ENCODE measurements around the gene REEP1. TPM values are rescaled to one million over a fixed set of nuclear protein-coding genes. Genes with fewer than 3 reads are reported as not detected.

REEP1 gene
- polyA plus RNA-seq, 2 of the 4 experiments (the other 2 are of a cell fraction), result 0.30 to 0.45 TPM

GRCh38 chr2:86260978-86261377, 76.4 kb downstream of the REEP1 start:
- ChIA-PET CTCF (no interaction called here), POLR2A (no interaction called here)
- H3K4me1 ChIP-seq, result no peaks in the 10 kb centered on the region
- no peak overlapping the region for H3K27ac ChIP-seq
- H3K4me3 ChIP-seq, result no peak overlapping the region
- WGBS (ENCODE audit: missing lambda C conversion rate), result 63% methylated on average over 2 of the region's 2 CpGs
- no peak for DNase-seq (ENCODE audit: low read depth in 1 of 2, low spot score in 1 of 2)
- H3K9me3 ChIP-seq, result peaks cover 2% of the 10 kb centered on the region; the same call in 1 of the 3 replicates
- no peak overlapping the region for H3K4me2 ChIP-seq
- no peak for FAIRE-seq
- peak in 1 of 2 experiments; percentile 43; a peak in 1 of 6 replicates for ATAC-seq
- TF ChIP-seq CHD2 (IDR thresholded peaks at IDR 0.05; ENCODE audit: low read length, partially characterized antibody), result no peak
- no peak for TF ChIP-seq SREBF2 (IDR thresholded peaks at IDR 0.05)
- TF ChIP-seq CBX8 (IDR thresholded peaks at IDR 0.05), result no peak
- TF ChIP-seq POLR2AphosphoS2 (conservative IDR thresholded peaks at IDR 0.05; ENCODE audit: low read length), result no peak
- no peak for TF ChIP-seq BHLHE40 (IDR thresholded peaks at IDR 0.05; ENCODE audit: low read depth, low read length)
- TF ChIP-seq HMGXB4 (CRISPR knock-in tag; IDR thresholded peaks at IDR 0.05; ENCODE audit: borderline replicate concordance), result no peak
- no peak for TF ChIP-seq ESRRA (IDR thresholded peaks at IDR 0.05; ENCODE audit: borderline replicate concordance, low read length)
- TF ChIP-seq TP53 (CRISPR knock-in tag; IDR thresholded peaks at IDR 0.05), result no peak
- TF ChIP-seq NR3C1 (IDR thresholded peaks at IDR 0.05), result no peak
- TF ChIP-seq PHF8 (IDR thresholded peaks at IDR 0.05; ENCODE audit: borderline replicate concordance, low read depth), result no peak
- TF ChIP-seq CHD4 (IDR thresholded peaks at IDR 0.05; ENCODE audit: borderline replicate concordance), result no peak
- TF ChIP-seq RAD21 (conservative IDR thresholded peaks at IDR 0.05 in 1 of 2, IDR thresholded peaks at IDR 0.05 in 1 of 2), result no peak
- TF ChIP-seq, protein P1, sequence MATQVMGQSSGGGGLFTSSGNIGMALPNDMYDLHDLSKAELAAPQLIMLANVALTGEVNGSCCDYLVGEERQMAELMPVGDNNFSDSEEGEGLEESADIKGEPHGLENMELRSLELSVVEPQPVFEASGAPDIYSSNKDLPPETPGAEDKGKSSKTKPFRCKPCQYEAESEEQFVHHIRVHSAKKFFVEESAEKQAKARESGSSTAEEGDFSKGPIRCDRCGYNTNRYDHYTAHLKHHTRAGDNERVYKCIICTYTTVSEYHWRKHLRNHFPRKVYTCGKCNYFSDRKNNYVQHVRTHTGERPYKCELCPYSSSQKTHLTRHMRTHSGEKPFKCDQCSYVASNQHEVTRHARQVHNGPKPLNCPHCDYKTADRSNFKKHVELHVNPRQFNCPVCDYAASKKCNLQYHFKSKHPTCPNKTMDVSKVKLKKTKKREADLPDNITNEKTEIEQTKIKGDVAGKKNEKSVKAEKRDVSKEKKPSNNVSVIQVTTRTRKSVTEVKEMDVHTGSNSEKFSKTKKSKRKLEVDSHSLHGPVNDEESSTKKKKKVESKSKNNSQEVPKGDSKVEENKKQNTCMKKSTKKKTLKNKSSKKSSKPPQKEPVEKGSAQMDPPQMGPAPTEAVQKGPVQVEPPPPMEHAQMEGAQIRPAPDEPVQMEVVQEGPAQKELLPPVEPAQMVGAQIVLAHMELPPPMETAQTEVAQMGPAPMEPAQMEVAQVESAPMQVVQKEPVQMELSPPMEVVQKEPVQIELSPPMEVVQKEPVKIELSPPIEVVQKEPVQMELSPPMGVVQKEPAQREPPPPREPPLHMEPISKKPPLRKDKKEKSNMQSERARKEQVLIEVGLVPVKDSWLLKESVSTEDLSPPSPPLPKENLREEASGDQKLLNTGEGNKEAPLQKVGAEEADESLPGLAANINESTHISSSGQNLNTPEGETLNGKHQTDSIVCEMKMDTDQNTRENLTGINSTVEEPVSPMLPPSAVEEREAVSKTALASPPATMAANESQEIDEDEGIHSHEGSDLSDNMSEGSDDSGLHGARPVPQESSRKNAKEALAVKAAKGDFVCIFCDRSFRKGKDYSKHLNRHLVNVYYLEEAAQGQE (IDR thresholded peaks at IDR 0.05), result no peak
- no peak for TF ChIP-seq RFX5 (IDR thresholded peaks at IDR 0.05)
- TF ChIP-seq, protein P2, sequence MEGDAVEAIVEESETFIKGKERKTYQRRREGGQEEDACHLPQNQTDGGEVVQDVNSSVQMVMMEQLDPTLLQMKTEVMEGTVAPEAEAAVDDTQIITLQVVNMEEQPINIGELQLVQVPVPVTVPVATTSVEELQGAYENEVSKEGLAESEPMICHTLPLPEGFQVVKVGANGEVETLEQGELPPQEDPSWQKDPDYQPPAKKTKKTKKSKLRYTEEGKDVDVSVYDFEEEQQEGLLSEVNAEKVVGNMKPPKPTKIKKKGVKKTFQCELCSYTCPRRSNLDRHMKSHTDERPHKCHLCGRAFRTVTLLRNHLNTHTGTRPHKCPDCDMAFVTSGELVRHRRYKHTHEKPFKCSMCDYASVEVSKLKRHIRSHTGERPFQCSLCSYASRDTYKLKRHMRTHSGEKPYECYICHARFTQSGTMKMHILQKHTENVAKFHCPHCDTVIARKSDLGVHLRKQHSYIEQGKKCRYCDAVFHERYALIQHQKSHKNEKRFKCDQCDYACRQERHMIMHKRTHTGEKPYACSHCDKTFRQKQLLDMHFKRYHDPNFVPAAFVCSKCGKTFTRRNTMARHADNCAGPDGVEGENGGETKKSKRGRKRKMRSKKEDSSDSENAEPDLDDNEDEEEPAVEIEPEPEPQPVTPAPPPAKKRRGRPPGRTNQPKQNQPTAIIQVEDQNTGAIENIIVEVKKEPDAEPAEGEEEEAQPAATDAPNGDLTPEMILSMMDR (IDR thresholded peaks at IDR 0.05), result no peak

- ChIA-PET POLR2A (no interaction called here), CTCF (interaction anchor here (0.6 kb wide), 1 partner anchor 183 kb away, joined by 4 read pairs; no protein-coding TSS in a partner anchor)
- H3K4me3 ChIP-seq, result no peak overlapping the region
- H3K4me2 ChIP-seq, result no peak overlapping the region
- H3K4me1 ChIP-seq, result no peaks in the 10 kb centered on the region
- H3K27ac ChIP-seq, result no peak overlapping the region
- DNase-seq (ENCODE audit: low read depth in 1 of 2, low spot score in 1 of 2) (no peak), ATAC-seq (no peak), FAIRE-seq (no peak)
- WGBS (ENCODE audit: missing lambda C conversion rate), result 56% methylated on average over 2 of the region's 2 CpGs
- TF ChIP-seq KDM5A (IDR thresholded peaks at IDR 0.05) (no peak), CHD4 (IDR thresholded peaks at IDR 0.05; ENCODE audit: borderline replicate concordance) (no peak), RNF2 (IDR thresholded peaks at IDR 0.05; ENCODE audit: borderline replicate concordance, low read depth) (no peak), POLR2A (IDR thresholded peaks at IDR 0.05; ENCODE audit: low read length) (no peak), CBX2 (IDR thresholded peaks at IDR 0.05; ENCODE audit: borderline replicate concordance, low read depth) (no peak), MAZ (IDR thresholded peaks at IDR 0.05; ENCODE audit: borderline replicate concordance, low read depth, low read length) (no peak)
- TF ChIP-seq, protein P2 (IDR thresholded peaks at IDR 0.05), result no peak
- H3K9me3 ChIP-seq, result no peaks in the 10 kb centered on the region
Measured at GRCh38 chr2:86258106-86258505, 79.3 kb downstream of the REEP1 start.
